ENCODE measurements around the gene BAG1.

DNA sequence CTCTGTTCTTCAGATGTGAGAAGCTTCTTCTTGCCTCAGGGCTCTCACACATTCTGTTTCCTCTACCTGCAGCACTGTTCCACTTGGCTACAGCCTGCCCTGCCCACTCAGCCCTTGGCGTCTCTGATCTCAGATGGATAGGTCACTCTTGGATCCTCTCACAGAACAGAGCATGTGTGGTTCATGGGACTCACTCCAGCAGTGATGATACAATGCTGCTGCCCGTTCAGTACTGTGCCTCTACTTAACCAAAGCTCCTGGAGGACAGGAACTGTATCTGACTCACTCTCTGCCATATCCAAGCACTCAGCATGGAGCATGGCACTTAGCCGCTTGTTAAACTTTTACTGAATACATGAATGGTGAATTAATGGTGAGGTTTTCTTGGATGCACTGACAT is 27.9 kb downstream of the BAG1 start:
- no peak for TF ChIP-seq POLR2A (IDR thresholded peaks at IDR 0.05)
- TF ChIP-seq, protein P1, sequence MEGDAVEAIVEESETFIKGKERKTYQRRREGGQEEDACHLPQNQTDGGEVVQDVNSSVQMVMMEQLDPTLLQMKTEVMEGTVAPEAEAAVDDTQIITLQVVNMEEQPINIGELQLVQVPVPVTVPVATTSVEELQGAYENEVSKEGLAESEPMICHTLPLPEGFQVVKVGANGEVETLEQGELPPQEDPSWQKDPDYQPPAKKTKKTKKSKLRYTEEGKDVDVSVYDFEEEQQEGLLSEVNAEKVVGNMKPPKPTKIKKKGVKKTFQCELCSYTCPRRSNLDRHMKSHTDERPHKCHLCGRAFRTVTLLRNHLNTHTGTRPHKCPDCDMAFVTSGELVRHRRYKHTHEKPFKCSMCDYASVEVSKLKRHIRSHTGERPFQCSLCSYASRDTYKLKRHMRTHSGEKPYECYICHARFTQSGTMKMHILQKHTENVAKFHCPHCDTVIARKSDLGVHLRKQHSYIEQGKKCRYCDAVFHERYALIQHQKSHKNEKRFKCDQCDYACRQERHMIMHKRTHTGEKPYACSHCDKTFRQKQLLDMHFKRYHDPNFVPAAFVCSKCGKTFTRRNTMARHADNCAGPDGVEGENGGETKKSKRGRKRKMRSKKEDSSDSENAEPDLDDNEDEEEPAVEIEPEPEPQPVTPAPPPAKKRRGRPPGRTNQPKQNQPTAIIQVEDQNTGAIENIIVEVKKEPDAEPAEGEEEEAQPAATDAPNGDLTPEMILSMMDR (IDR thresholded peaks at IDR 0.05 in 4 of 5, conservative IDR thresholded peaks at IDR 0.05 in 1 of 5): no peak

Data from gastrocnemius medialis (tissue), 4 donors.